NCI-H524 (cell line): ENCODE results near the gene PDZRN4.
A peak's percentile ranks its signal among the peaks of the same experiment; 100 is the strongest.

ENCODE experiments used
- DNase-seq, 2 experiments: peaks; one replicate each; lab custom pipeline; 2025; lab: John Stamatoyannopoulos, UW

Gene PDZRN4

GRCh38 chr12:41459111-41459905 lies 271.2 kb downstream of the PDZRN4 start:
- no peak for DNase-seq

- DNase-seq, result no peak
These were observed 271.7 kb downstream of the PDZRN4 start for GRCh38 chr12:41459906-41460214.

- no peak for DNase-seq
These were observed 272.8 kb downstream of the PDZRN4 start for GRCh38 chr12:41460906-41461305.

- no peak for DNase-seq
These were observed 274.2 kb downstream of the PDZRN4 start for GRCh38 chr12:41462312-41462711.

GRCh38 chr12:41465526-41465925 lies 277.4 kb downstream of the PDZRN4 start:
- DNase-seq, result no peak

- DNase-seq, result peak; percentile 39 to 78
These were observed 278.2 kb downstream of the PDZRN4 start for GRCh38 chr12:41466300-41466699.

- DNase-seq, result no peak
These were observed 278.7 kb downstream of the PDZRN4 start for GRCh38 chr12:41466802-41467201.

GRCh38 chr12:41467591-41468325 lies 279.6 kb downstream of the PDZRN4 start:
- no peak for DNase-seq

- no peak for DNase-seq
These were observed 280.2 kb downstream of the PDZRN4 start for GRCh38 chr12:41468341-41468740.

GRCh38 chr12:41468756-41469155 lies 280.6 kb downstream of the PDZRN4 start:
- DNase-seq, result no peak

- no peak for DNase-seq
These were observed 285.3 kb downstream of the PDZRN4 start for GRCh38 chr12:41473441-41473840.

GRCh38 chr12:41474001-41474400 lies 285.9 kb downstream of the PDZRN4 start:
- no peak for DNase-seq

GRCh38 chr12:41476499-41477439 lies 288.6 kb downstream of the PDZRN4 start:
- peak in 1 of 2 experiments; percentile 40 for DNase-seq

GRCh38 chr12:41479426-41479825 lies 291.3 kb downstream of the PDZRN4 start:
- DNase-seq, result peak in 1 of 2 experiments; percentile 34

- no peak for DNase-seq
These were observed 297.1 kb downstream of the PDZRN4 start for GRCh38 chr12:41485203-41485602.

- DNase-seq, result no peak
These were observed 298.6 kb downstream of the PDZRN4 start for GRCh38 chr12:41486718-41487117.

- DNase-seq, result no peak
These were observed 307.9 kb downstream of the PDZRN4 start for GRCh38 chr12:41496009-41496408.

GRCh38 chr12:41497409-41497808 lies 309.3 kb downstream of the PDZRN4 start:
- DNase-seq, result no peak

- no peak for DNase-seq
These were observed 316.9 kb downstream of the PDZRN4 start for GRCh38 chr12:41504976-41505375.

- no peak for DNase-seq
These were observed 319.2 kb downstream of the PDZRN4 start for GRCh38 chr12:41507286-41507685.

- no peak for DNase-seq
These were observed 321.3 kb downstream of the PDZRN4 start for GRCh38 chr12:41509271-41510055.

GRCh38 chr12:41510470-41510869 lies 322.4 kb downstream of the PDZRN4 start:
- no peak for DNase-seq
